Measurements from ENCODE around the gene PPFIA2.

DNA sequence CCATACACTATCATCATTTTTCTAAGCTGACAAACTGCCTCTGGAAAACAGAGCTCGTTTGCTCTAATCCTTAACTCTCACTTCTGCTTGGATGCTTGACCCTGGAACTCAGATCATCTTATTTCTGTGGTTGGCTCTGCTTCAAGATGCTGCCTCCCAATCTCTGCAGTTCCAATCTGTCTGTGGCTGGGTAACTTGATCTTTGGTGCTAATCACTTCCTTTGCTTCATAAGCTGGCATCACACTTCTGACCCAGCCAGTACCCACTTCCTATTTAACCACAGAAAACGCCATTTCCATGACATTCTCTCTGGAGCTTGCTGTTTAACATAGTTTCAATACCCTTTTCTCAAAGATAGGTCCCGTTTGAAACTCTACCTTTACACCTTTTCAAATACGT, 427.1 kb downstream of the PPFIA2 start:
- TF ChIP-seq, protein P1, sequence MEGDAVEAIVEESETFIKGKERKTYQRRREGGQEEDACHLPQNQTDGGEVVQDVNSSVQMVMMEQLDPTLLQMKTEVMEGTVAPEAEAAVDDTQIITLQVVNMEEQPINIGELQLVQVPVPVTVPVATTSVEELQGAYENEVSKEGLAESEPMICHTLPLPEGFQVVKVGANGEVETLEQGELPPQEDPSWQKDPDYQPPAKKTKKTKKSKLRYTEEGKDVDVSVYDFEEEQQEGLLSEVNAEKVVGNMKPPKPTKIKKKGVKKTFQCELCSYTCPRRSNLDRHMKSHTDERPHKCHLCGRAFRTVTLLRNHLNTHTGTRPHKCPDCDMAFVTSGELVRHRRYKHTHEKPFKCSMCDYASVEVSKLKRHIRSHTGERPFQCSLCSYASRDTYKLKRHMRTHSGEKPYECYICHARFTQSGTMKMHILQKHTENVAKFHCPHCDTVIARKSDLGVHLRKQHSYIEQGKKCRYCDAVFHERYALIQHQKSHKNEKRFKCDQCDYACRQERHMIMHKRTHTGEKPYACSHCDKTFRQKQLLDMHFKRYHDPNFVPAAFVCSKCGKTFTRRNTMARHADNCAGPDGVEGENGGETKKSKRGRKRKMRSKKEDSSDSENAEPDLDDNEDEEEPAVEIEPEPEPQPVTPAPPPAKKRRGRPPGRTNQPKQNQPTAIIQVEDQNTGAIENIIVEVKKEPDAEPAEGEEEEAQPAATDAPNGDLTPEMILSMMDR (conservative IDR thresholded peaks at IDR 0.05): no peak
- TF ChIP-seq EZH2 (IDR thresholded peaks at IDR 0.05; ENCODE audit: low read depth): no peak

All from PC-9 (cell line).